HG02870 (cell line): ENCODE measurements around the gene TRIM7.
"Not testable (repeated sequence)": the region's sequence is repeated elsewhere in the genome, so short reads cannot be mapped to it uniquely, and the experiment has no call there.

Experiments used
- ATAC-seq: cut with Tn5 transposase; IDR thresholded peaks from one replicate; pipeline ENCODE4 v1.9.1; 2021; ENCODE audit warnings: mild to moderate bottlenecking, moderate library complexity; ENCODE audit not compliant: unreplicated experiment

TRIM7 gene

GRCh38 chr5:181176254-181176952 lies 28.6 kb downstream of the TRIM7 start:
- ATAC-seq, result no peak

GRCh38 chr5:181173420-181174342 lies 31.3 kb downstream of the TRIM7 start:
- no peak for ATAC-seq

- no peak for ATAC-seq
Measured at GRCh38 chr5:181173027-181173419, 32.0 kb downstream of the TRIM7 start.

GRCh38 chr5:181171782-181172181 lies 33.2 kb downstream of the TRIM7 start:
- no peak for ATAC-seq

- ATAC-seq, result no peak
Measured at GRCh38 chr5:181170996-181171395, 34.0 kb downstream of the TRIM7 start.

- no peak for ATAC-seq
Measured at GRCh38 chr5:181170237-181170825, 34.7 kb downstream of the TRIM7 start.

DNA sequence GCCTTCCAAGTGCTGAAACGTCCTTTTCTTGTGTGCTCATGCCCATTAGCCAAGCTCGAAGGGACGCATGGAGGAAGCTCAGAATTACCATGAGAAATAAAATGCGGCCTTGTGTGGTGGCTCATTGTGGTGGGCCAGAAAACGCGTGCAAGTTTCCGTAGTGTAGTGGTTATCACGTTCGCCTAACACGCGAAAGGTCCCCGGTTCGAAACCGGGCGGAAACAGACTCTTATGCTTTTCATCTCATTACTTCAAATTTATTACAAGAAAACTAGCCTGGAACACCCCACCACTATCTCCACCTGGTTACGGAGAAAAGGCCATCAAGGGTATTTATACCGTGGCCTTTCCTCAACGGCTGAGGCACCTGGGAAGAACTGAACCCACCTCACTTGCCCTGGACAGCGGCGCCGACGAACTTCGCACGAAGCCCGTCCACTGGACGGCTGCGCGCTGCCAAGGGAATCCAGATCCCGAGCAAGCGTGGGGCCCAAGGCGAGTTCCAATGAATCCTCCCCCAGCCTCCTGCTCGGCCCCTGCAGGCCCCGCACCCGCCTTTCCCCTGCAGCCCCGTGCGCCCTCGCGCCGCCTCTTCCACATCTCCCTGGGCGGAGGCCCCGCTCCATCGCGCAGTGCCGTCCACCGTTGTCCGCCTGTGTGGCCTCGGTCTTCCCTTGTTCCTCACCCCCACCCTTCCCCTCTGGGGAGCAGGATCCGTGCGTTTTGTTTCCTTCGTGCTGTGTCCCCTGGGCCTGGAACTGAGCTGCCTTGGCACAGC lies 35.3 kb downstream of the TRIM7 start:
- not testable (repeated sequence) for ATAC-seq

DNA sequence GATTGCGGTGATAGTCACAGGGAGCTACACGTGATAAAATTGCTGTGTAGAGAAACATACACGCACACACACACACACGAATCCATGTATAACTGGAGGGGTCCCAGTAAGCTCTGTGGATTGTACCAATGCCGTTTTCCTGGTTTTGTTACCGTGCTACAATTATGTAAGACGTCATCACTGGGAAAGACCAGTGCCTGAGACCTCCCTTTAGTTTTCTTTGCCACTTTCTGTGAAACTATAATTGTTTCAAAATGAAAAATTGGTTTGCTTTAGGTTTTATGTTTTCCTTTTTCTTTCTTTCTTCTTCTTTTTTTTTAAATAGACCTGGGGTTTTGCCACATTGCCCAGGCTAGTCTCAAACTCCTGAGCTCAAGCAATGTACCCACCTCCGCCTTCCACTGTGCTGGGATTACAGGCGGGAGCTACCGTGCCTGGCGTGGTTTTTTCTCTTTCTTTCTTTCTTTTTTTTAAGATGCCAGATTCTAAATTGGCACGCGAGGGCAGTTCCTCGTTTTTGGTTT lies 36.3 kb downstream of the TRIM7 start:
- ATAC-seq, result no peak

- no peak for ATAC-seq
Measured at GRCh38 chr5:181167814-181168488, 37.0 kb downstream of the TRIM7 start.

DNA sequence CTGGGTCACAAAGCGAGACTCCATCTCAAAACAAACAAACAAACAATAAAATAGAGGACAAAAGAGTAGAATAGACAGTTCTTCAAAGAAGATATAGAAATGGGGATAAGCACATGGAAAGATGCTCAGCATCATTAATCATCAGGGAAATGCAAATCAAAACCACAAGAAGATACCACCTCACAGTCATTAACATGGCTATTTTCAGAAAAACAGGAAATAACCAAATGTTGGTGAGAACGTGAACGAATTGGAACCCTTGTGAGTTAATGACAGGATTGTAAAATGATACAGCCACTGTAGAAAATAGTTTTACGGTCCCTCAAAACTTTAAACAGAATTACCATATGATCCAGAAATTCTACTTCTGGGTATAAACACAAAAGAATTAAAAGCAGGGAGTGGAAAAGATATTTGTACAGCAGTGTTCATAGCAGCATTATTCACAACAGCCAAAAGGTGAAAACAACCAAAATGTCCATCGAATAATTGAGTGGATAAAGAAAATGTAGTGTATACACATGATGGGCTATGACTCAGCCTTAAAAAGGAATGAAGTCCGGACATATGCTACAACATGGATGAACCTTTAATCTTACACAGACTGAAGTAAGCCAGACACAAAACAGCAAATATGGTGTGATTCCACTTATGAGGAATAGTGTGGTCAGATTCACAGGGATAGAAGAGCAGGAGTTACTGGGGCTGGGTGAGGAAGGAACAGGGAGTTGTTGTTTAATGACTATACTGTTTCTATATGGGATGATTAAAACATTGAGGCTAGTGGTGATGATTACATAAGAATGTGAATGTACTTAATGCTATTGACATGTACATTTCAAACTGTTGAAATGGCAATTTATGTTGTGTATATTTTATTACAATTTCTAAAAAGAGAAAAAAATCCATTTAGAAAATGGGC lies 37.9 kb downstream of the TRIM7 start:
- no peak for ATAC-seq

- no peak for ATAC-seq
Measured at GRCh38 chr5:181164076-181164952, 40.7 kb downstream of the TRIM7 start.

DNA sequence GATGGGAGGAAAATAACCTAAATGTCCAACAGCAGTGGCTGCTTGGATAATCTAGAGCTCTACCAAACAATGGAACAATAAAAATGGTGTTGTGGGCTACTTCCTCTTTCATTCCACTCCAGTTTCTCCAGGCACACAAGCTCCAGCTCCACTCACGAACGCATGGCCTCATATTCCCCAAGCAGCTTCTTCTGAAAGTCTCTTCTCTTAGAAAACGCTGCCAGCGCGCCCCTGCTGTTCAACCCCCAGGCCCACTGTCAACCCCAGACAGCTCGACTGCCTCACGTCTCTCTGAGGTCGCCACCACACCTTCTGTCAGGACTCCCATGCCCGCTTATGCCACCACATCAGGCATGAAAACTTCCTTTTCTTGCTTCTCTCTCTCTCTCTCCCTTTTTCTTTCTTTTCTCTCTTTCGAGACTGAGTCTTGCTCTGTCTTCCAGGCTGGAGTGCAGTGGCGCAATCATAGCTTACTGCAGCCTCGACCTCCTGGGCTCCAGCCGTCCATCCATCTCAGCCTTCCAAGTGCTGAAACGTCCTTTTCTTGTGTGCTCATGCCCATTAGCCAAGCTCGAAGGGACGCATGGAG lies 41.4 kb downstream of the TRIM7 start:
- ATAC-seq, result no peak

GRCh38 chr5:181161534-181162175 lies 43.3 kb downstream of the TRIM7 start:
- no peak for ATAC-seq

DNA sequence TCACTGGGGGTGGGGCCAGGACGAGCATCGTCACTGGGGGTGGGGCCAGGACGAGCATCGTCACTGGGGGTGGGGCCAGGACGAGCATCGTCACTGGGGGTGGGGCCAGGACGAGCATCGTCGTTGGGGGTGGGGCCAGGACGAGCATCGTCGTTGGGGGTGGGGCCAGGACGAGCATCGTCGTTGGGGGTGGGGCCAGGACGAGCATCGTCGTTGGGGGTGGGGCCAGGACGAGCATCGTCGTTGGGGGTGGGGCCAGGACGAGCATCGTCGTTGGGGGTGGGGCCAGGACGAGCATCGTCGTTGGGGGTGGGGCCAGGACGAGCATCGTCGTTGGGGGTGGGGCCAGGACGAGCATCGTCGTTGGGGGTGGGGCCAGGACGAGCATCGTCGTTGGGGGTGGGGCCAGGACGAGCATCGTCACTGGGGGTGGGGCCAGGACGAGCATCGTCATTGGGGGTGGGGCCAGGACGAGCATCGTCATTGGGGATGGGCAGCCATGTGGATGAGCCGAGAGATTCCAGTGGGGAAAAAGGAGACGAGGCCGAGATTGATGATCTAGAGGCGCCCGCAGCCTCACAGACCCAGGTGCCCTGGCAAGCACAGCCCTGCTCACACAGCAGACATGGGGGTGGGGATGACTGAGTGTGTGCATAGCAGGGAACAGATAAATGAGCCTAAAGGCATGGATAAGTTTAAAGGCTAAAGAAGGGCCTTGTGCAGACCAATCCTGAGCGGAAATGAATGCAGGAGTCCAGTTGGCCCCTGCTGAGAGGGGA lies 44.1 kb downstream of the TRIM7 start:
- ATAC-seq, result not testable (repeated sequence)

DNA sequence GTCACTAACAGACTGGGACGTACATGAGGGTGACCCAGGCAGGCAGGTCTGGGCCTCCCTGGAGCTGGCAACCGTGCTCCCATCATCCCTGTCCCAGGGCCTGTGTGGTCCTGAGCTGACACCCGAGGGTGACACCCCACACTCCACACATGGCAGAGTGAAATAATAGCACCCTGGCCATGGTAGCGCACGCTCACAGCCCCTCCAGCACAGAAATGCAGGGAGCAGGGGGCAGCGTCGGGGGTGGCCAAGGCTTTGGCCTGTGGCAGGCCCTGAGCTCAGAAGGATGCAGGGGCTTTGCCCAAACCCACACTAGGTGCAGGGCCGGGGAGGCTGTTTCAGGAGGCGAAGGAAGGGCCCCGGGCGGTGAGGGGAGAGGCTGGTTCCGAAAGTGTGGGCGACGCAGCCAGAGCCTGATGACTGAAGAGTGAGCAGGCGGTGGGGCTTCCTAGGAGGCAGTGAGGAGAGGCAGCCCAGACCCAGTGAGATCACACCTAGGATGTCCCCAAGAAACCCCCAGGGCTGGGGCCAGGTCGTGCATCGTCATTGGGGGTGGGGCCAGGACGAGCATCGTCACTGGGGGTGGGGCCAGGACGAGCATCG lies 44.7 kb downstream of the TRIM7 start:
- peak; percentile 41 for ATAC-seq
